Activated T-cell treated with anti-CD3 and anti-CD28 coated beads for 48 hours (primary cell): ENCODE results near the gene PRXL2A.

Experiments used
- DNase-seq: peaks from one replicate; pipeline ENCODE4 v3.0.0-alpha.2; 2020; ENCODE audit warnings: low read depth

Gene PRXL2A

GRCh38 chr10:80461208-80462183 lies 53.1 kb downstream of the PRXL2A start:
- DNase-seq: no peak

- DNase-seq: no peak
Observed at GRCh38 chr10:80462299-80462980, 54.1 kb downstream of the PRXL2A start.

- DNase-seq: no peak
Observed at GRCh38 chr10:80462981-80463741, 54.8 kb downstream of the PRXL2A start.

- no peak for DNase-seq
Observed at GRCh38 chr10:80463868-80464267, 55.5 kb downstream of the PRXL2A start.

GRCh38 chr10:80464557-80465450 lies 56.5 kb downstream of the PRXL2A start:
- no peak for DNase-seq

GRCh38 chr10:80465451-80465835 lies 57.1 kb downstream of the PRXL2A start:
- DNase-seq: no peak

- DNase-seq: no peak
Observed at GRCh38 chr10:80465839-80466590, 57.7 kb downstream of the PRXL2A start.

GRCh38 chr10:80466724-80467326 lies 58.5 kb downstream of the PRXL2A start:
- no peak for DNase-seq

GRCh38 chr10:80468002-80468401 lies 59.7 kb downstream of the PRXL2A start:
- no peak for DNase-seq

- no peak for DNase-seq
Observed at GRCh38 chr10:80468806-80469421, 60.6 kb downstream of the PRXL2A start.

- no peak for DNase-seq
Observed at GRCh38 chr10:80470266-80470665, 61.9 kb downstream of the PRXL2A start.

GRCh38 chr10:80471001-80471400 lies 62.6 kb downstream of the PRXL2A start:
- no peak for DNase-seq

GRCh38 chr10:80471715-80472233 lies 63.4 kb downstream of the PRXL2A start:
- peak; percentile 52 for DNase-seq

GRCh38 chr10:80472234-80473095 lies 64.1 kb downstream of the PRXL2A start:
- DNase-seq: no peak

- DNase-seq: no peak
Observed at GRCh38 chr10:80473096-80473657, 64.8 kb downstream of the PRXL2A start.

GRCh38 chr10:80473692-80474596 lies 65.6 kb downstream of the PRXL2A start:
- DNase-seq: no peak

- no peak for DNase-seq
Observed at GRCh38 chr10:80474597-80474910, 66.2 kb downstream of the PRXL2A start.
